ENCODE measurements around the gene GAL3ST3. TPM values are rescaled to one million over a fixed set of nuclear protein-coding genes. Genes with fewer than 3 reads are reported as not detected.

GAL3ST3 gene
- polyA plus RNA-seq, 1 experiment: not detected

- Histone ChIP-seq H3K36me3 (ENCODE audit: control insufficient read depth, insufficient read depth, low read length) (no peaks in the 10 kb centered on the region), H3K4me3 (ENCODE audit: low read depth, low read length) (no peak overlapping the region), H3K27me3 (ENCODE audit: control insufficient read depth, insufficient read depth, low read length) (no peaks in the 10 kb centered on the region)
- TF ChIP-seq CTCF (IDR thresholded peaks at IDR 0.05; ENCODE audit: insufficient read depth, low read depth, low read length): no peak
- CTCF ChIA-PET: interaction anchor here (7.7 kb wide), 1 partner anchor 9 kb away, joined by 48 read pairs; no protein-coding TSS in a partner anchor
- DNase-seq (ENCODE audit: low read depth): no peak
- POLR2A ChIA-PET: no interaction called here
Observed at GRCh38 chr11:66013762-66014100, 35.2 kb downstream of the GAL3ST3 start.

- POLR2A ChIA-PET: no interaction called here
- TF ChIP-seq CTCF (IDR thresholded peaks at IDR 0.05; ENCODE audit: insufficient read depth, low read depth, low read length): no peak
Observed at GRCh38 chr11:66012946-66013761, 35.8 kb downstream of the GAL3ST3 start.

GRCh38 chr11:66012371-66012945, 36.5 kb downstream of the GAL3ST3 start:
- POLR2A ChIA-PET: no interaction called here
- DNase-seq (ENCODE audit: low read depth): no peak
- no peaks in the 10 kb centered on the region for H3K27me3 ChIP-seq (ENCODE audit: control insufficient read depth, insufficient read depth, low read length)
- no peak overlapping the region for H3K4me3 ChIP-seq (ENCODE audit: low read depth, low read length)
- TF ChIP-seq CTCF (IDR thresholded peaks at IDR 0.05; ENCODE audit: insufficient read depth, low read depth, low read length): no peak
- no peaks in the 10 kb centered on the region for H3K36me3 ChIP-seq (ENCODE audit: control insufficient read depth, insufficient read depth, low read length)
- CTCF ChIA-PET: interaction anchor here (1.1 to 7.7 kb wide), 4 partner anchors 8 to 128 kb away, joined by 3 to 48 read pairs (median 4); no protein-coding TSS in a partner anchor

More at GRCh38 chr11:66012946-66013761, 35.8 kb downstream of the GAL3ST3 start:
- no peaks in the 10 kb centered on the region for H3K27me3 ChIP-seq (ENCODE audit: control insufficient read depth, insufficient read depth, low read length)
- no peak overlapping the region for H3K4me3 ChIP-seq (ENCODE audit: low read depth, low read length)
- CTCF ChIA-PET: interaction anchor here (1.2 to 7.7 kb wide), 2 partner anchors 8 to 10 kb away, joined by 3 to 48 read pairs; no protein-coding TSS in a partner anchor
- DNase-seq (ENCODE audit: low read depth): no peak
- H3K36me3 ChIP-seq (ENCODE audit: control insufficient read depth, insufficient read depth, low read length): no peaks in the 10 kb centered on the region

GRCh38 chr11:66011785-66012303, 37.1 kb downstream of the GAL3ST3 start, which contains the start of gene CST6:
Gene CST6 (plus strand): TSS chr11:66012008. CDS start chr11:66012045, 37 bp downstream.
- ChIA-PET POLR2A (interaction anchor here (0.6 to 1.0 kb wide), 2 partner anchors 11 to 277 kb away, joined by 5 to 12 read pairs; partner anchors contain the start of gene YIF1A), CTCF (interaction anchor here (1.1 to 7.7 kb wide), 4 partner anchors 9 to 127 kb away, joined by 3 to 48 read pairs (median 4); no protein-coding TSS in a partner anchor)
- Histone ChIP-seq H3K36me3 (ENCODE audit: control insufficient read depth, insufficient read depth, low read length) (no peaks in the 10 kb centered on the region), H3K4me3 (ENCODE audit: low read depth, low read length) (no peak within 1 kb of the TSS), H3K27me3 (ENCODE audit: control insufficient read depth, insufficient read depth, low read length) (no peaks in the 10 kb centered on the region)
- TF ChIP-seq CTCF (IDR thresholded peaks at IDR 0.05; ENCODE audit: insufficient read depth, low read depth, low read length): no peak
- no peak for DNase-seq (ENCODE audit: low read depth)

Data from BJ (cell line).